HG02678 (cell line): ENCODE measurements around the gene CTSE.
"Not testable (repeated sequence)": the region's sequence is repeated elsewhere in the genome, so short reads cannot be mapped to it uniquely, and the experiment has no call there.

Experiments
- ATAC-seq: cut with Tn5 transposase; IDR thresholded peaks from one replicate; pipeline ENCODE4 v1.9.1; 2021; ENCODE audit warnings: mild to moderate bottlenecking, moderate library complexity; ENCODE audit not compliant: unreplicated experiment

CTSE gene

GRCh38 chr1:206023695-206024094, at the start of gene CTSE:
Gene CTSE, minus strand, starts transcription at chr1:206023895. Its CDS starts 104 bp downstream, at chr1:206023791.
- no peak for ATAC-seq

GRCh38 chr1:206070627-206071304, 47.1 kb upstream of the CTSE start:
- no peak for ATAC-seq

GRCh38 chr1:206068314-206068713, 44.6 kb upstream of the CTSE start:
- no peak for ATAC-seq

- peak; percentile 45 for ATAC-seq
These were observed 44.0 kb upstream of the CTSE start for GRCh38 chr1:206067486-206068227.

GRCh38 chr1:206066479-206067171, 42.9 kb upstream of the CTSE start:
- peak; percentile 95 for ATAC-seq

- no peak for ATAC-seq
These were observed 42.0 kb upstream of the CTSE start for GRCh38 chr1:206065547-206066145.

GRCh38 chr1:206064501-206064900, 40.8 kb upstream of the CTSE start:
- ATAC-seq: not testable (repeated sequence)

- not testable (repeated sequence) for ATAC-seq
These were observed 40.3 kb upstream of the CTSE start for GRCh38 chr1:206064001-206064400.

GRCh38 chr1:206062464-206062863, 38.8 kb upstream of the CTSE start:
- no peak for ATAC-seq

- ATAC-seq: no peak
These were observed 37.1 kb upstream of the CTSE start for GRCh38 chr1:206060844-206061243.

- no peak for ATAC-seq
These were observed 35.7 kb upstream of the CTSE start for GRCh38 chr1:206059355-206059915.

GRCh38 chr1:206058927-206059292, 35.2 kb upstream of the CTSE start:
- no peak for ATAC-seq

GRCh38 chr1:206058289-206058926, 34.7 kb upstream of the CTSE start:
- not testable (repeated sequence) for ATAC-seq

GRCh38 chr1:206055639-206056323, 32.1 kb upstream of the CTSE start:
- not testable (repeated sequence) for ATAC-seq

- not testable (repeated sequence) for ATAC-seq
These were observed 31.5 kb upstream of the CTSE start for GRCh38 chr1:206055069-206055625.

- ATAC-seq: not testable (repeated sequence)
These were observed 29.9 kb upstream of the CTSE start for GRCh38 chr1:206053616-206054015.

GRCh38 chr1:206052919-206053610, 29.4 kb upstream of the CTSE start, which contains the start of gene RHEX:
Gene RHEX, plus strand, starts transcription at chr1:206053173. Its CDS starts 44,656 bp downstream, at chr1:206097829.
- ATAC-seq: not testable (repeated sequence)

- not testable (repeated sequence) for ATAC-seq
These were observed 28.7 kb upstream of the CTSE start for GRCh38 chr1:206052231-206052865.
